GM23248 (cell line): Measurements from ENCODE around the gene ZNF236.

Experiments used
- EZH2 ChIP-seq: fragments of 200-600 bp; sonication (generic); IDR thresholded peaks from 2 replicates; pipeline ENCODE4 v1.6.1; 2018; ENCODE audit warnings: antibody characterized with exemption, mild to moderate bottlenecking; ENCODE audit not compliant: insufficient read depth, poor library complexity, severe bottlenecking
- EZH2phosphoT487 ChIP-seq: fragments of 200-600 bp; sonication (generic); IDR thresholded peaks from 2 replicates; pipeline ENCODE4 v1.6.1; 2018; ENCODE audit warnings: antibody characterized with exemption, moderate library complexity, mild to moderate bottlenecking, low read depth; ENCODE audit not compliant: insufficient read depth

GRCh38 chr18:76824145-76824676, 1.9 kb downstream of the ZNF236 start:
- TF ChIP-seq EZH2phosphoT487: no peak
- TF ChIP-seq EZH2: no peak
